Measurements from ENCODE around the gene CIDEA.
"Not testable (repeated sequence)": the region's sequence is repeated elsewhere in the genome, so short reads cannot be mapped to it uniquely, and the experiment has no call there.

Gene CIDEA

DNA sequence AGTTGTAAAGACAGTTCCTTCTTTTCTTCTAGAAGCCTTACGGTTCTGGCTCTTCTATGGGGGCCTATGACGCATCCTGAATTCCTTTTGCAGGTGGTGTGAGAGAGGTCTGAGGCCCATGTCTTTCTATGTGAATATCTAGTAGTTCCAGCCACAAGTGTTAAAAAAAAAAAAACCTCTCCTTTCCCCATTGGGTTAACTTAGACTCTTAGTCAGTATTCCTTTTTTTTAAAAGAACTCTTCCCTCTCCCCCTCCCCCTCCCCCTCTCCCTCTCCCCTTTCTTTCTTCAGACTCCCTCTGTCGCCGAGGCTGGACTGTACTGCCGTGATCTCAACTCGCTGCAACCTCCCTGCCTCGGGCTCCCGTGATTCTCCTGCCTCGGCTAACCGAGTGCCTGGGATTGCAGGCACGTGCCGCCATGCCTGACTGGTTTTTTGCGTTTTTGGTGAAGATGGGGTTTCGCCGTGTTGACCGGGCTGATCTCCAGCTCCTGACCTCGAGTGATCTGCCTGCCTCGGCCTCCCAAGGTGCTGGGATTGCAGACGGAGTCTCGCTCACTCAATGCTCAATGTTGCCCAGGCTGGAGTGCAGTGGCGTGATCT, 11.4 kb upstream of the CIDEA start:
- DNase-seq = no peak

DNA sequence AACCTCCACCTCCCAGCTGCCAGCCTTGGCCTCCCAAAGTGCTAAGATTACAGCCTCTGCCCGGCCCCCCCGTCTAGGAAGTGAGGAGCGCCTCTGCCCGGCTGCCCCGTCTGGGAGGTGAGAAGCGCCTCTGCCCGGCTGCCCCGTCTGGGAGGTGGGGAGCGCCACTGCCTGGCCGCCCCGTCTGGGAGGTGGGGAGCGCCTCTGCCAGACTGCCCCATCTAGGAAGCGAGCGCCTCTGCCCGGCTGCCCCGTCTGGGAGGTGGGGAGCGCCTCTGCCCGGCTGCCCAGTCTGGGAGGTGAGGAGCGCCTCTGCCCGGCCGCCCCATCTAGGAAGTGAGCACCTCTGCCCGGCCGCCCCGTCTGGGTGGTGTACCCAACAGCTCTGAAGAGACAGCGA, 10.9 kb upstream of the CIDEA start:
- DNase-seq = not testable (repeated sequence)

DNA sequence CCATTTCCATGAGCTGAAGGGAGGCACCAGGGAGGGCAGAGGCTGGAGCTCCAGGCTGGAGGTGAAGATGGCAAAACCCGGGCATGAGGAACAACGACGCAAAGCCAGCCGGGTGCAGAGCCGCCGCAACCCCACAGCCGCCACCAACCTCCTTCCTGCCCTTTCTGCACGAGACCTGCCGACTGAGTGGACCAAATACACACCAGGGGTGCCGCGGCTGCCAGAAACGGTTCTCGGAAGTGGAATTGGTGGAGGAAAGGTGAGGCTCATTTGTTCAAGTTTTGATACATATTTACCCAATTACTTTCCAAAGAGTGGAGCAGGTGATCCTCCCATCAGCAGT, 8.4 kb upstream of the CIDEA start:
- no peak for DNase-seq

DNA sequence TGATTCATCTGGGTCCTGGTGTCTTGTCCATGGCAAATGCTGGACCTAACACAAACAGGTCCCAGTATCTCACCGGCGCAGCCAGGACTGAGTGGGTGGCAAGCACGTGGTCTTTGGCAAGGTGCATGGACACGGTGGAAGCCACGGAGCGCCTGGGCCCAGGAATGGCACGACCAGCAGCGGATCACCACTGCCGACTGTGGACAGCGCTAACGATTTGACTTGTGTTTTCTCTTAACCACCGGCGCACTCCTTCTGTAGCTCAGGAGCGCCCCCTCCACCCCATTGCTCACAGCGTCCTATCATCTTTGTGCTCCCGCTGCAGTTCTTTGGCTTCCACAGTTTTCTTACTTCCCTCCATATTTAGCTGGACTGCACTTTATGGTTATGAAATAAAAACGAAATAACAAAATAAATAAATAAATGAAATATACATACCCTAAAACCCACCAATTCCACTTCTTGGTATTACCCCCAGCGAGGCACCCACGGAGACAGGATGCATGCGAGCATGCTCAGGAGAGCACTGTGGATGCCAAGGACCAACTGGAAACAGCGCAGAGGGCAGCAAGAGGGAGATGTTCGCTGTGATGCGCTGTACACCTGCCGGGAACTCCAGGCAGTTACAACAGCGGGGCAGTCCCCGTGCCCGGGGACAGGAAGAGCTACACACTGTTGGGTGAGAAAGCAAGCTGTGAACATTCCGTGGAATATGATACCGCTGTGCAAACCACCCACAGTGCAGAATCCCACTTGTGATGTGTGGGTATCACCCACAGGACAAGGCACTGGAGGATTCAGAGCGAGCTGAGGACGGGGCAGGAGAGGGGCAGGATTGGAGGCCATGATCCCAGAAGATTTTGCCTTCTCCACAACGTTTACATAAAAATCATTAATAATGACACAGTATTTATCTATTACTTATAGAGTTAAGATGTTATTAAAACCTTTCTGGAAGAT, 7.0 kb upstream of the CIDEA start:
- peak in 2 of 3 donors; percentile 18 to 52 for DNase-seq

DNA sequence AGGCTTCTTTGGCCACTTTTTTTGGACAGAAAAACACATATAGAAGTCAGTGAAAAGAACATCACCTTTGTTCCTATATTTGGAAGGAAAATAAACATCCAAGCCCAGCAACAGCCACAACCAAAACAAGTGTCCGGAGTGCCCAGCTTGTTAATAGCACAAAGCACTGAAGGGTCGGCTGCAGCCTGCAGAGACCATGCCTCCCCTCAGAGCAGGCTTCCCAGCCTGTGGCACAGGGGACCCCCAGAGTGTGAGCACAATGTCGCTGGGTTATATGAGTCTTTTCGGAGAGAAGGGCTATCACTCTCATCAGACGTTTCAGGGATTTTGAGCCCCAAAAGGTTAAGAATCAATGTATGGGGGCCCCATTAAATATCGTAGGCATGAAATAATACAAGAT, 6.2 kb upstream of the CIDEA start:
- DNase-seq = no peak

DNA sequence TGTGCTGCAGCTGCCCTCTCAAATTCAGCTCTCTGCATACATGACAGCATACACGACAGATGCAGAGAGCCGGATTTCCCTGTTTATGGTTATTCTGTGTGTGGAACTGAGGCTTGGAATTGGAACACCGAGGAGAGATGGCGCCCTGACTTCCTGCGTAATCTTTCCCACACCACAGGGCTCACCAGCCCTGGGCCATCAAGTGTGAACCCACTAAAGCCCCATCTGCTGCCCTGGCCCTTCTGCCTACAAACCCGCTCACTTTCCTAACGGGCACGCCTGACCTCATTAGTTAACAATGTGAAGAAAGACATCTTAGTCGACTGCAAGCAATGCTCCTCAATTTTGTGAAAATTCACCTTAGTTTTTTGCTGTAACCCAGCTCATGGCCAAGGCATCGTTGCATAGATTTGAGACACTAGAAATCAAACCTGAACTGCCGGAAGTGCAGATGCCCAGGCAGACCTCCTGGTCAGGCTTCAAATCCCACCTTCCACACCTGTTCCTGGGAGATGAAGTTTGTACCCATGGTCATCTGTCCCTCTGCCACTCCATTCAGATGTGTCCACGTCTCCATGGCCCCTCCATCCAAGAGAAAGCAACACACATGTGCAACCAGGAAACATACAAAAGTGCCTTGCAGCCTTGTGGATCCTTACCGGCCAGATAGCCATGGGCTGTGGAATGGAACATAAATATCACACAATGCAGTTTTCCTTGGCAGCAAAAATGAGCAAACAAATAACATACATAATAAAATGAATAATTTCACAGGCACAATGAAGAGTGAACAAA, 5.0 kb upstream of the CIDEA start:
- DNase-seq = no peak

DNA sequence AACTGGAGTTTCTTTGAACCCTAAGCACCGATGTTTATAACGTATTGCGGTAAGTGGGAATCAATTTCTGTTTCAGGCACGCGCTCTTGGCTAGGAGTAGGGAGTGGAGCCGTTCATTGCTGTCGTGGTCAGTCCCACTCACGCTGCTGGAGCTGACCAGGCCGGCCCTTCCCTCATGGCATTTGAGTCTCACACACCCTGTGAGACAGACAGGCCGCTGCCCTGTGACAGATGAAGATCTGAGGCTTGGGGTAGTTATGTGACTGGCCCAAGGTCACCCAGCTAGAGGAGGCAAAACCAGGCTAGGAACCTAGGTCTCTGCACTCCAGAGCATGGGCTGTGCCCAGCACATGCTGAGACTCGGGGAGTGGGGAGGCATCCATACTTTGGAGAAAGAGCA, 2.9 kb upstream of the CIDEA start:
- DNase-seq = no peak

DNA sequence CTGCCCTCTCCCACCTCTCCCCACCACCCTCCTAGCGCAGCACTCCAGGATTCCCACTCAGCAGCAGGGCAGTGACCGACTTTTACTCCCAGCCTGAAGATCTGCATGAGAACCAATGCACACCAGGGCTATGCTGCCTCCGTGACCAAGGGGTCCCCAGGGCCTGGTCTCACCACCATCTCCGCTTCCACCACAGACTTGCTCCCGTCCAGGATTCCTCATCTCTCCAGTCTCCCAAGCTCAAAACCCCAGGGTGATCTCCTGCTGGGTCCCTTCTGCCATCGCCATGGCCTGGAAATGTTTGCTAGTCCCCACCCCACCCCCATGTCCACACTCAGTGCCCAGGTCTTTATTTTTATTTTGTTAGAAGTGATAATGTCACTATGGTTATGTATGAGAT, 2.1 kb upstream of the CIDEA start:
- DNase-seq = no peak

DNA sequence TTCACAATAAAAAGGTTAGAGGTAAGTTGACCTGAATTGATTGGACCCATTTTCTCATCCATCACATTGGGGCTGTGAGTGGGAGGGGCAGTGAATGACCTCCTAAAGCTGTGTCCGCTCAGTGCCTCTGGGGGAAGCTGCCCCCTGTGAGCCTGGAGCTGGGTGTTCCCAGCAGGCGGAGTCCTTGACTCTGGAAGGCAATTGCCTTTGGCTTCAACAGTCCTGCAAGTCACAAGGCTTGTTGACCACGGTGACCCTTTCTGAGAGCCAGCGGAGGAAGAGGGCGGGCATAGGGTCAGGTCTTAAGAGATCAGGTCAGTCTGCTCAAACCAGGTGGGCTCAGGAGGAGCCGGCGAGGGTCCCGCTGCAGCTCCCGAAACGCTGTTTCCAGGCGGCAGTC, 1.1 kb upstream of the CIDEA start:
- no peak for DNase-seq

DNA sequence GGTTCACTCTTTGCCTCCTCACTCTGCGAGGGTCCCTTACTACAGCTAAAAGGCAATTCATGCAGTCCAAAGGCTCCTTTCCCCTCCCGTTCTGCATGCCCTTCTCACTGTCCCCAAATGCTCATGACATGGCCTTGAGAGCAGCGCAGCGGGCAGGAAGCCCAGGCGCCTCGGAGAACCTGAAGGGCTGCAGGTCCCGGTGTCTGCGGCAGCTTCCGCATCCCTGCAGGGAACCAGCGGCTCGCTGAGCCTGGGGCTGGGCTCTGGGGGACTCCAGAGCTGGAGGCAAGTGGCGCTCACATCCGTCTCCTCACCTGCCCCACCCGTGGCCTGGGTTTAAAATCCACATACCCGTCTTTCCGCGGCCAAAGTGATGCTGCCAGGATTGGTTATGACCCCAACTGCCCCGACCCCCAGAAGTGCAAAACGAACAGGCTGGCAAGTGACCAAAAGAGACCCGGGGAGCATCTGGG, 462 bp upstream of the CIDEA start:
- DNase-seq = no peak

DNA sequence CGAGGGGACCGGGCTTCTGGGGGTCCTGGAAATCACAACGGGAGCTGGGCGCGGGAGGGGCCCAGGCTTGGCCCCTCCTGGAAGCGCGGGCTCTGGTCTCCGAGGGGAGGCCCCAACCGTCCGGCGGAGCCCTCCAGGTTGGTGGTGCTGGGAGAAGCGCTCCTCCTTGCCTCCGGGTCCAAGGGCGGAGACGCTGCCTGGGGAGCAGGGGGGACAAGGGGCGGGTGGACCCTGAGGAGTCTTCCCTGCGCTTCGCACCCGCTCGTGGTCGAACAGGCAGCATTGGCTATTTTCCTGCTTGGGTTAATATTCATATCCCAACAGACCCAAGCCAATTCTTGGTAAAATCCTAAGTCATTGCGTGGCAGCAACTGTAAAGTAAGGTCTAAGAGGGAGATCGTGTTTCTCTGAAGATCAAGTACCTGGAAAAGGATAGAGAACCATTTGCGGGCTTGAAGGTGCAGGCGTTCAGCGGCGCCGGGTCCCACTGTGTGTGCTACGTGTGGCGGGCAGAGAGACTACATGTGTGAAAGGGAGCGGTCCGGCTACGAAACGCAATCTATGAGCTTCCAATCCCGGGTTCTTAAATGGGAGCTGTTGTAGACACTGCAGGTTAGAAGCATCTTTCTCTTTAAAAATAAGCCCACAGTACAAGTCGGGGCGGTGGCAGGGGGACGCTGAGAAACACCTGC, 805 bp downstream of the CIDEA start:
- no peak for DNase-seq

DNA sequence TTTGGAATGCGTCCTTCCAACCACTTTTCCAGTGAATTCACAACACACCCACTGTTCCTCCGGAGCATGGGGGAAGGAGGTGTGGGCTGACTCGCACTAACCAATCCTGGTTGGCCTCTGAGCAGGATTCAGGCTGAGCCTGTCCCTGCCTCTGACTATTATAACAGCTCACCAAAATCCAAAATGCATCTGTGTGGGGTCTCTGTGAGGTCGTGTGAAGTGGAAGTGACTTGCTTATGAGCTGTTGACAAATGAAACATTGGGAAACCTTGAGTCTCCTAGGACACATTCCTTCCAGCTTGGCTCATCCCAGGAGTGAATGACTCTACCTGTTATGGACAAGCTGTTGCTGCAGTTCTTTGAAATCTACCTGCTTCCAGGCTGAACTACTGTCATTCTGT, 1.5 kb downstream of the CIDEA start:
- no peak for DNase-seq

DNA sequence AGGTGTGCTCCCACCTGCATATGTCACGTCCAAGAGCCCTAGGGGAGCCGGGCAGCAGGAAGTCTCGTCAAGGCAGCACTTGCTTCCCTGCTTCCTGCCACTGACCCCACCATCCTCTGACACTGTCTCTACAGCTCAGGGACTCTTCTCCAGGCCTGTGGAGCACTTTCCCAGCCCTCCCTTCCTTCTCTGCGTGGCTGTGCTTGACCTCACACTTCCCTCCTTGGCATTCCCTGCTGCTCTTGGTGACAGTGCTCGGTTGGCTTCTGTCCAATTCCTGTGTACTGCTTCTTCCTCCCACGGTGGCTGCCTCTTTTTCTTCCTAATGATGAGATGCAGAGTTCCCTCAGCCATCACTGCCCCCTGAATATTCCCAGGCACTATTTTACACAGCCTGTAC, 2.8 kb downstream of the CIDEA start:
- DNase-seq = peak; percentile 27 to 37 (median 27)

DNA sequence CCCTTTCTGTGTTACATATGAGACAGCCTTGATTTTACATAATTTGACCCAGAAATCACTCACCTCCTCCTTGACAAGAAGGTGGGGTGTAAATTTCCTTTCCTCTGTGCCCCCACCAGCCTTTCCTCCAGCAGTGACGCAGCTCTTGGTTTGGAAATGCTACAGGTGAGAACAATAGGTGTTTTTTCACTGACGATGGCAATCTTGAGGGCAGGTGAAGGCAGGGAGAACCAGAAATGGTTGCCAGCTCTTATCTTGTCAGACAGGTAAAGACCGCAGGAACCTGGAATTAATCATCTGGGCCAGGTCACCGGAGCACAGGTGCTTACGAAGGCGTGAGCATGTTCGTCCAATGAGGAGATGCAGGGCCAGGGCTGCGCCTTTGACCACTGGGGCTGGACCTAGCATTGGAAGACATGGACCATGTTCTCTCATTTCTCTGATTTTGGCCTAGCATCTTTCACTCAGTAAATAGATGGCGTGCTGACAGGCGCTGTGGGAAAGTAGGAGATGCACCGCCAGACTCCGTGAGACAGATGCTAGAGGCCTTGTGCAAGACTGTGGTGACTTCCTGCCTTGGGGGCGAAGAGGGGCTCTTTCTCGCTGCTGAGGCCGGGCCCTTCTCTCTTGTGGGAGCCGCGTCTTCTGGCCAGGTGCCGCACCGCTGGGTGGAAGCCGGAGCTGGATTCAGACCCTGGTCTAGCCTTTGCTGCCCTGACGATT, 4.0 kb downstream of the CIDEA start:
- DNase-seq = no peak

DNA sequence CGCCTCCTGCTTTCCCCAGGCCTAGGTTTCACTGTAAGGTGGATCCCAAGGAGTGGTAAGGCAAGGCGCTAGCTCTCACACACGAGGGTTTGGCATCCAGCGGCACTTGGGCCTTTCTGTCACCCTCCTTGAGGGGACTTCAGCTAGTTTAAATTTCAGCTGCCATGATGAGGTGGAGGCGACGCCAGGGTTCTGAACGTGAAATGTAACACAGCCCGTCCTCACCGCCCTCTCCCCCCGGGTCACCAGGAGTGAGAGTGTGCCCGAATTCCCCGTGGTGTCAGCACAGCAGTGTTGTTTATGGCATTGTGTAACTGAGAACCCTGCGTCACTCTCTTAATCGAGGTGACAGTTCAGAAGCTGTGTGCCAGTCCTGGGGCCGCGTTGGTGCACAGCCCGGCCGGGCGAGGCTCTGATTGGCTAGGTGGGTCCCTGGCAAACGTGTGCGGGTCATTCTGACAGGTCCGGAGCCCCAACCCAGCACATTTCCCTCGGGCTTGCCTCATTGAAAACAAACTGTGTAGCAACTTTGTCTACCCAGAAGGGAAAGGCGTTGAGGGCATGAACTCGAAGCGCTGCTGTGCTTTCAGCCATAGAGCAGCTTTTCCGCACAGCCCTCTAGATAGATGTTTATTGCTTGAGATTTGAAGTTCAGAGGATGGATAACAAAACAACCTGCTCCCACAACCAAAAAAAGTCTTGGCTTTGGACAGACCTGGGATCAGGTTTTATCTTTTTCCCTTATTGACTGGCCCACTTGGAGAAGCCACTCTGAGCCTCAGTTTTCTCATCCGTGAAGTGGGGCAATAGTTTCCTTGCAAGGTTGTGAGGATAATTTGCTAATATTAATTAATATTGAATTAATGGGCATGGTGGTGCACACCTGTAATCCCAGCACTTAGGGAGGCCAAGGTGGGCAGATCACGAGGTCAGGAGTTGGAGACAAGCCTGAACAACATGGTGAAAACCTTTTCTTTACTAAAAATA, 4.9 kb downstream of the CIDEA start:
- DNase-seq = no peak

DNA sequence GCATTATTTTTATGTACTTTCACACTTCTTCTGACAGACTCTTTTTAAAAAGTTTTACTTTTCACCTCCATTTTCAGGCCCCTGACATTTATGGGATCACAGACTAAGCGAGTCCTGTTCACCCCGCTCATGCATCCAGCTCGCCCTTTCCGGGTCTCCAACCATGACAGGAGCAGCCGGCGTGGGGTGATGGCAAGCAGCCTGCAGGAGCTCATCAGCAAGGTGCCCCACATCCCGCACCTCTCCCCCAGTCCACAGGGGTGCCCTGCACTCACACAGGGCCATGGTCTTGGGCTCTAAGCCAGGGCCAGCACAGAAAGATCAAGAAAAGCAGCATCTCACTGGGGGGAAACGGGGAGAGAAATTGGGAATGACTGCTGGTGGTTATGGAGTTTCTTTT, 8.6 kb downstream of the CIDEA start:
- no peak for DNase-seq

DNA sequence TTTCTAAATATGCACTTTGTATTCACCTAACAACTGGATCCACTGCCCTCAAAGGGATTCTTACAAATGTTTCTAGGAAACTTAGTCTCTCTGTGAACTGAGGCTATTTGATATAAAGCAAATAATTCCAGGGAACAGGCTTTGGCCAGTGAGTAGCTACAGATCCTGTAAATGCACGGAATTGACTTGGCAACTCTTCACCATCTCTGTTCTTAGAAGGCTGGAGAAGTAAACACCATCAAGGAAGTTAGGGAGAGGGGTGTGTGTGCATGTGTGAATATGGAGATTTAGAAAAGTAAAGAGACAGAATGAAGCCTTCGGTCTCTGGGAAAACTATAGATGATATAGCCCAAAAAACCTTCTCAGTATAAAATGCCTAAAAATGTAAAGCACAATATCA, 10.7 kb downstream of the CIDEA start:
- no peak for DNase-seq

DNA sequence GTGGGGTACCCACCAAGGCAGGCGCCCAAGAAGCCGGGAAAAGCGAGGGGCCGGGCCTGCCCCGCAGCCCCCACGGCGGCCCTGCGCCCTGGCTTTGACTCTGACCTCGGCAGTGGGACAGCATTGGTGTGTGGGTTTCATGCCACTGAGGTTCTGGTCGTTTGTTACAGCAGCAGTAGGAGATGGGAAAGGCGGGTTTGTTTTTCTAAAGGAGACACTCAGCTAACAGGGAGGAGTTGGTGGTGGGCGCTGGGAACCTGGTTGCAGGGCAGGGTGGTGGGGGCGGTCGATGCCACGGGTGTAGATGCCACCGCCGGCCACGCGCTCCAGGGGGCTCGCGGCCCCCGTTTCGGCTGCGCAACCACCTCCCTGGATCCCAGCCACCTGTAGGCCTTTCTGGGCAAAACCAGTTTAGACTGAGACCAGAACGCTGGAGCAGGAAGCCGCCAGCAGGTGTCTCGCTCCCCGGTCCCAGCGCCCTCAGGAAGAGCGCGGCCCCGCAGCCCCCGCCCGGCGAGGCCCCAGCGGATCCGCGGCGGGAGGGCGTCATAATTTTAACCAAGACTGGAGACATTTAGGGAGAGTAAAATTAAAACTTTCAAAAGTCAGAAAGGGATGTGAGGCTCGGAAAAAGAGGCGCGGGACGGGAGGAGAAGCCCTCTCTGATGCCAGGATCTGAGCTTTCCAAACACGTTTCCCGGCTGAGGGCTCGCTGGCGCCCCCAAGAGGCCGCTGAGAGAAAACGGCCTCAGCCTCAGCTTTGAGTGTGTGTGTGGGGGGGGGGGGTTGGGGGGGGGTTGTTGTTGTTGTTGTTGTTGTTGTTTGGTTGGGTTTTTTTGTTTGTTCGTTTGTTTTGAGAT, 17.4 kb downstream of the CIDEA start:
- DNase-seq = peak; percentile 72 to 88 (median 83)

DNA sequence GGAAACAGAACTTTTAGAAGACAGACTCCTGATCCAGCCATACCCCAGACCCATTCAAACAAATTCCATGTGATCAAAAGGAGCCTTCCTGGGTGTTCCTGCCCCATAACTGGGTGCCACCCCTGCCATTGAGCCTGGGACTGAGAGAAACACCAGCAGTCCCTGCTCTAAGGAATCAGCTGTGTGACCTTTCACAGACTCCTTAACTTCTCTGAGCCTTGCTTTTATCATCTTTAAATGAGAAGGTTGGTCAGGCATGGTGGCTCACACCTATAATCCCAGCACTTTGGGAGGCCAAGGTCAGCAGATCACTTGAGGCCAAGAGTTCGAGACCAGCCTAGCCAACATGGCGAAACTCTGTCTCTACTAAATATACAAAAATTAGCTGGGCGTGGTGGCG, 20.6 kb downstream of the CIDEA start:
- no peak for DNase-seq

All from suppressor macrophage treated with lipopolysaccharide for 1 hour (primary cell).